Measurements from ENCODE around the gene HERC5. TPM values are rescaled to one million over a fixed set of nuclear protein-coding genes. Genes with fewer than 3 reads are reported as not detected.

HERC5 gene
- total RNA-seq, 6 experiments from 2014 or later: 1.5 to 5.8 (median 1.8) TPM

GRCh38 chr4:88526221-88526815 lies 69.4 kb downstream of the HERC5 start:
- no peak for DNase-seq
- Histone ChIP-seq H3K4me1 (peaks cover 0 to 16% (median 4%) of the 10 kb centered on the region in 4 donors), H3K27ac (no peak overlapping the region), H3K27me3 (no peaks in the 10 kb centered on the region), H3K9me3 (no peaks in the 10 kb centered on the region), H3K36me3 (peaks cover 0 to 4% (median 2%) of the 10 kb centered on the region in 4 donors), H3K4me3 (no peak overlapping the region)
- no peak for ATAC-seq
- TF ChIP-seq CTCF (IDR thresholded peaks at IDR 0.05) (peak; percentile 21 to 52 (median 40)), POLR2A (IDR thresholded peaks at IDR 0.05) (no peak)
- intact Hi-C loops (cut with DNase I): no loop called here
- 0% methylated on average over 1 of the region's 1 CpG for WGBS (ENCODE audit: insufficient coverage, low coverage, low lambda C conversion rate, missing lambda C conversion rate)

- intact Hi-C loops (cut with DNase I): no loop called here
- 95% methylated on average over 8 of the region's 8 CpGs for WGBS (ENCODE audit: insufficient coverage, low coverage, low lambda C conversion rate, missing lambda C conversion rate)
- no peak overlapping the region for H3K27ac ChIP-seq
These were observed 70.9 kb downstream of the HERC5 start for GRCh38 chr4:88527787-88528186.

DNA sequence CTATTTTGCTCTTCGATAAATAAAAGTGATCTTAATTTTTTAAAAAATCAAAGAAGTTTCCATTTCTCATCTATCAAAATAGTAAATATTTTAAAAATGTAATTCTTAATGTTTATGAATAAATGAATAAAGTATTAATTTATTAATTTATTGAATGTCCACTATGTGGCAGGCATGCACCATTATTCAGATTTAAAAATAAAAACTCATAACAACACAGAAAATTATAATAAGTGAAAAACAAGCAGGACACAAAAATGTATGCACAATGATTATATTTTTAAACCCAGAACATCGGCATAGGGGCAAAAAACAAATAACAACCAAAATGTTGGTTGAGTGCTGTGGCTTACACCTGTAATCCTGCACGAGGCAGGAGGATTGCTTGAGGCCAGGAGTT lies 71.9 kb downstream of the HERC5 start:
- H3K4me3 ChIP-seq: no peak overlapping the region
- 89% methylated on average over 3 of the region's 3 CpGs for WGBS (ENCODE audit: insufficient coverage, low coverage, low lambda C conversion rate, missing lambda C conversion rate)
- H3K27ac ChIP-seq: no peak overlapping the region
- H3K36me3 ChIP-seq: no peaks in the 10 kb centered on the region
- no peaks in the 10 kb centered on the region for H3K27me3 ChIP-seq
- intact Hi-C loops (cut with DNase I): no loop called here
- TF ChIP-seq POLR2A (IDR thresholded peaks at IDR 0.05) (no peak), CTCF (IDR thresholded peaks at IDR 0.05) (peak in 1 of 4 donors; percentile 11)
- peaks cover 0 to 7% (median 0%) of the 10 kb centered on the region in 4 donors for H3K4me1 ChIP-seq
- ATAC-seq (no peak), DNase-seq (no peak)
- no peaks in the 10 kb centered on the region for H3K9me3 ChIP-seq

More at GRCh38 chr4:88527787-88528186, 70.9 kb downstream of the HERC5 start:
- Histone ChIP-seq H3K4me3 (no peak overlapping the region), H3K9me3 (no peaks in the 10 kb centered on the region), H3K27me3 (no peaks in the 10 kb centered on the region), H3K36me3 (no peaks in the 10 kb centered on the region), H3K4me1 (peaks cover 0 to 7% (median 0%) of the 10 kb centered on the region in 4 donors)
- no peak for ATAC-seq
- no peak for TF ChIP-seq POLR2A (IDR thresholded peaks at IDR 0.05)
- TF ChIP-seq CTCF (IDR thresholded peaks at IDR 0.05): no peak
- DNase-seq: no peak

DNA sequence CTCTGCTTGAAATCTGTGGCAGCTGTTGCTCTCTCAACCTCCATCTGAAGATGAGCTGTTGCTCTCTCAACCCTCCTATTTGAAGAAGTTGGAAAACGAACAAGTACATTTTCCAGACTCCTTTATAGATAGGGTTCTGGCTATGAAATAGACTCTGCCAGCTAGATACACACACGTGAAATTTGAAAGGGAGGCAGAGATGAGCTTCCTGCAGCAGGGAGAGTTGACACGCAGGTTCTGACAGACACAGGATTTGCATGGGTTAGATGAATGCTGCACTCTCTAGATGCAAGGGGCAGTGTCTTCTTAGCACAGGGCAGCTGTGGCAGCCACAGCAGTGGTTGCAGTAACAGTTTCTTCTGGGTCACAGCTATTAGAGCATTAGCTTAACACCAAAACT lies 74.6 kb downstream of the HERC5 start:
- intact Hi-C loops (cut with DNase I): loop anchor here in 1 of 2 donors (10.0 kb wide), 1 partner anchor 123 kb away; no protein-coding TSS in a partner anchor
- 75% methylated on average over 3 of the region's 3 CpGs for WGBS (ENCODE audit: insufficient coverage, low coverage, low lambda C conversion rate, missing lambda C conversion rate)
- TF ChIP-seq CTCF (IDR thresholded peaks at IDR 0.05): no peak
- TF ChIP-seq POLR2A (IDR thresholded peaks at IDR 0.05): no peak

More for the DNA sequence above, 74.6 kb downstream of the HERC5 start:
- no peaks in the 10 kb centered on the region for H3K4me1 ChIP-seq
- no peak for ATAC-seq
- H3K27me3 ChIP-seq: no peaks in the 10 kb centered on the region
- DNase-seq: no peak
- no peaks in the 10 kb centered on the region for H3K36me3 ChIP-seq
- no peak overlapping the region for H3K27ac ChIP-seq
- H3K9me3 ChIP-seq: no peaks in the 10 kb centered on the region
- H3K4me3 ChIP-seq: no peak overlapping the region
